Hippocampal formation (tissue), 2 donors: ENCODE measurements around the gene ESD.
"Not testable (repeated sequence)": the region's sequence is repeated elsewhere in the genome, so short reads cannot be mapped to it uniquely, and the experiment has no call there.

Source experiments
- DNase-seq, 2 donors: peaks; one replicate each; lab custom pipeline; 2025; lab: John Stamatoyannopoulos, UW

The ESD gene, protein sequence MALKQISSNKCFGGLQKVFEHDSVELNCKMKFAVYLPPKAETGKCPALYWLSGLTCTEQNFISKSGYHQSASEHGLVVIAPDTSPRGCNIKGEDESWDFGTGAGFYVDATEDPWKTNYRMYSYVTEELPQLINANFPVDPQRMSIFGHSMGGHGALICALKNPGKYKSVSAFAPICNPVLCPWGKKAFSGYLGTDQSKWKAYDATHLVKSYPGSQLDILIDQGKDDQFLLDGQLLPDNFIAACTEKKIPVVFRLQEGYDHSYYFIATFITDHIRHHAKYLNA

DNA sequence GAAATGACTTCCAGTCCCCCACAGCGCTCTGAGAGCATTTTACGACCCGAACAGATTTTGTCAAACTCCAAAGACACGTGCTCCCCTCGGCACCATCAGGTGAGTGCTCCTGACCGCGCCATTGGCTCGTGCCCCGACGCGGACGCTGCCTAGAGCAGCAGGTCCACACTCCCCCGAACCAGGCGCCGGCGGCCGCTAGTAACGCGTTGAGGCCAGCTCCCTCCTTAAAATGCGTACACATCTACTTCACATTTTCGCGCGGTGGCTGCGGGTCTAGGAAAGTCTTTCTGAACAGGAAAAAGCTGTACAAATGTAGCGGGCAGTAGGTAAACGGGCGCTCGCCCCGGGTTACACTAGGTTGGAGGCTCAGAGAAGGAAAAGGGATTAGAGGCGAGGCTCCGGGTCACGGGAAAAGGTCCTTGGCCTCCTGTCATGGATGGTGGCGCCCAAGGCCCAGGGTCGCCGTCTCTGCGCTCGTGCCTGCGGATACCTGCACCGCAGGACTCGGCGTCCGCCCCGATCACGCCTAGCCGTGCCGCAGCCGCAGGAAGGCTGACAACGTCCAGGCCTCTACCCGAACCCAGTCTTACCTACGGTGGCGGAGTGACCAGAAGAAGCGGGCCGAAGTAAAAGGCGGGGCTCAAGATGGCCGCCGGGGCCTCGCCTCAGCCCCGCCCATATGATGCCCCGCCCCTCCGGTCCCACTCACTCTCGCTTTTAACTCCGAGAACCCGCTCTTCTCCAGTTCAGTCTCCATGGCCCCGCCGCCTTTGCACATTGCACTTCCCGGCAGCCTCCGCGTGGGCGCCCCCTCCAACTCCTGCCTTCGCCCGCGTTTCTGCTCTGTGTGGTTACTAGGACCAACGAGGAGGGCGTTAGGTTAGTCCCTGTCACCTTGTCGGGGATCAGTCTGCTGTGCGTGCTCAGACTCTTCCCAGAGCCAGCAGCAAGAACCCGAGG is at the start of gene ESD:
ESD (minus strand) TSS at position 647 of the 960 bp plus-strand sequence. CDS start 5,748 bp downstream, outside the sequence.
- DNase-seq, result peak; percentile 83 to 89

DNA sequence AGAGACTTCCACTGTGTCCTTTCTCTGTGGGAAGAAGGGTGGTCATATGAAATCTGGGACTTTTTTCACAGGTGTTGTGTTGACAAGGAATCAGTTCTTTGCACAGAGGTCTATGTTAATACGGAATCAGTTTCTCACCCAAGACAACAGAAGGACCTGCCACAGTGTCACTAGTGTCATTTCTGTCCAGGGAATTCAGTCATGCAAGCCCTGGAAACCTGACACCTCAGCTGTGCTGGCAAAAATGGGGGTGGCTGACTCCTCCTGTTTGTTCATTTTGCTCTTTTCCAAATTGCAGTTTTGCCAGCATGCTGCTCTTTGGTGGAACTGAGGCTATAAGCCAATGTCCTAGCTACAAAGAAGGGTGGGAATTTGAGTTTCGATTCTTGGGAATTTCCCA is 49.8 kb upstream of the ESD start:
- DNase-seq, result no peak

DNA sequence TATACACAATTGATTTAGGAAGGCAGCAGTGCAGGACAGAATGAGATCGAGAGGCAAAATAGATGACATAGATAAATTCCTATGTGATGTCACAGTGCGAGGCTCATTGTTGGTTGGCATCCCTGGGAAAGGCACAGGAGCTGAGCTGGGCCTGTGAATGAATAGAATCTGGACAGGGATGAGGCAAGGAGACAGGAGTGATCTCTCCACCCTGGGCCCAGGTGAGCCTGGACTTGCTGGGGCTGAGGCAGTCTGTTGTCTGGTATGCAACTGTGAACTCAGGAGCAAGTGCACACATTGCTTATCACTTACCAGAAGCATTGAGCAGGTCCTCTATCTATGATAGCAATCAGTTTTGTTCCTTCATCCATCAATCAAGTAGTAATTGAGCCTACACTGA is 48.2 kb upstream of the ESD start:
- DNase-seq, result no peak

DNA sequence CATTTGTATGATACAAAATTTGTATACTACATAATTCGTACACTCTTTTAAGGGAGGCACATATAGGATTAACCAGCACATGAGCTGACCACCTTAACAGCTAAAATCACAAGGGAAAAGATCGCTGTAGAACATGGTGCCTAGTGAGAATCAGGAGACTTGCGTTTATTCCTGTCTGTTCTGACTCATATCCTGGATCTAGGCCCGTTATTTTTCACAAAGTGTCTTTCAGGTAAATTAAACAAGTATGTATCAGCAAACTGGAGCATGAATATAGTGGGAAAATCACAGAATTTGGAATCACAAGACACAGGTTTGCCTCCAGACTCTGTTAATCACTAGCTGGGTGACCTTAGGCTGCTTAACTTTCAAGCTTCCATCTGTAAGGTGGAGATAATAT is 47.5 kb upstream of the ESD start:
- DNase-seq, result no peak

DNA sequence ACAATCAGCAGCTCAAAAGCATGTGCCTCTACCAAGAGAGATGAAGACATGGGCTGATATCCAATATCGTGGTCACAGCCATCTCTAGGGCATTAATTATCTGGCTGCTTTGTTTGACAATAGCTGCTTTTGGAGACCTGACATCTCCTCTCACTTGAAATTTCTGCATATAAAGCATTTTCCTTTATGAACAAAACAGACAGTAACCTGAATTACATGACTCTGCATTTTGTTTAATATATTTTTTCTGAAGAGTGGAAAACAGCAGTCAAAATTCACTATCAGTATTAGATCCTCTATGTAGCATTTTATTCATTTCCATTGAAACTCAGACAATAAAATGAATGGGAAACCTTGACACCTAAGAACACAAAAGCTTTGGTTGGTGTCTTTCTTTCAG is 42.4 kb upstream of the ESD start:
- DNase-seq, result no peak

DNA sequence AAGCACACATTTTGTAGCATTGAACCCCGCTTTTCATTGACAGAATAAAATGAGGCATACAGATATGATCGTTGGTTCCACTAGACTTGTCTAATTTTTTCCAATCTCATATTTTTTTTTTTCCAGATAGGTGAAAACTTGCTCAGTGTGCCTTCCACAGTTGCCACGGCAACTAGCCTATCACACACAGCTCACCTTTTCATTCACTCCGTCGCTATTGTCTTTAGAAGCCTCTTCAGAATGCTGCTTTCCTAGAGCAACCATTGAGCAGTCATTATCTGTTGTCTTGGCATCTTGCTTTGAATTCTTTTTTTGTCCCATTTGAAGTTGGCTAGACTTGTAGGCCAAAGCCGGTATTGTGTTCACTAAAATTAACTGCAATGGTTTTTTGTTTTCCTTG is 37.7 kb upstream of the ESD start:
- no peak for DNase-seq

DNA sequence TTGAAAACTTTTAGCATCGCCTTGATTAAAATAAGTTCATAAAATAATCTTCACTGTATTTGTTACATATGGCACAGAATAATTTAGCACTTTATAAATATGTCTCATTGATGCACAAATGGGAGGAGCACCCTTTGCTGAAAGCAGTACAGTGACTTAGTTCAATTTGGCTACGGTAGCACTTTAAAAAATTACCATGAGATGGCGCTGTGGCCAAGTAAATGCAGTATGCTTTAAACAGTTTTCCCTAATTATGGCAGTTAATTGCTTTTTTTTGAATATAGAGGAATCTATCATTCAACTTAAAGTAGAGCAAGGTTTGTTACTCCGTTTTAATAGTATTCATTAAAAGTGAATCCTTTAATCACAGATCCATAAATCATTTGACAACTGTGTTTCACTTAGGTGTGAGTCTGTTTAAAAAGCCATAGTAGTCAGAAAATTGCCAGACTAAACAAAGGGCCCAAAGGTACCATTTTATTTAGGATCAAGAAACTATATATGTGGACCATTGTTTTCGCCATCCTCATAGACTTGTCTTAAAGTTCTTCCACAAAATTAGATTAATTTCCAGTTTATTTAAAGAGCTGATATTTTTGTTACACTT is 34.7 kb upstream of the ESD start:
- DNase-seq, result peak in 1 of 2 donors; percentile 63

DNA sequence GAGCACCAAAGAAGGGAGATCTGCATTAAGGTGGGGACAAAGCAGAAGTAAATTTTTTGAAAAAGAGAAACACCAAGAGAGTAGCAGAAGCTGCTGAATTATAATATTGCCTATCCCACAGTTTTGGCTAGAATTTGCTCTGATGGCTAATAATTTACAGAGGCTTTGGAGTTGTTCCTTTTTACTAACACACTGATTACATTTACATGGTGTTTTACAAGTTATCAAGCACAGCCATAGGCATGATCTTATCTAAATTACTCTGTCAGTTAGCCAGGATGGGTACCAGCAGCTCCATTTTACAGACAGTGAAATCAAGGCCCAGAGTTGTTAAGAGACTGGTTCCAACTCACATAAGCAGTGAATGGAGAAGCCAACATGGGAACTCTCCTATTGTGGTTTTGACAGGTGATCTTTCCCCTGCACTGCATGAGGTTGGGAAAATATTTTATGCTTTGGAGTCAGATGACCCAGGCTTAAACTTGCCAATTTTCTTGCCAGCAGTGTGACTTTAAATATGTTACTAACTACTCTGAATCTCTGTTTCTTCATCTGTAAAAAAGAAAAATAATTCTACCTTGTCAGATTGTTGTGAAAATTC is 33.5 kb upstream of the ESD start:
- no peak for DNase-seq

DNA sequence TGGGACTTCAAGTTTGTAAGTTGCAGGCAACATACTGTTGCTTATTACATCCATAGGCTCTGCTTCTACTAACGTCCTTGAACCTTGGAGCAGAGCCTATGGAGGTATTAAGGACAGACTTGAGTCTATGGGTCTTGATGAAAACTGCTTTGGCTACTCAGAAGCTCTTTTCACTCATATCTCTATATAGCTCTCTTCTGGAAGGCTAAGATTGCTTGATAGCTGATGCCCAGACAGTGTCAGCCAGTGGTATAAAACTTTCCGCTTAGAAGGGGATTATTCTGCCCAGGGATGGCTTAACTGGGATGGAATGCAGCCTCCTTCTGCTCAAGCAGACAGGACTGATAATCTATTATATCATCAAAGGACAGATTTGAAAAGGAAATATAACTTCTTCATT is 25.6 kb upstream of the ESD start:
- no peak for DNase-seq

DNA sequence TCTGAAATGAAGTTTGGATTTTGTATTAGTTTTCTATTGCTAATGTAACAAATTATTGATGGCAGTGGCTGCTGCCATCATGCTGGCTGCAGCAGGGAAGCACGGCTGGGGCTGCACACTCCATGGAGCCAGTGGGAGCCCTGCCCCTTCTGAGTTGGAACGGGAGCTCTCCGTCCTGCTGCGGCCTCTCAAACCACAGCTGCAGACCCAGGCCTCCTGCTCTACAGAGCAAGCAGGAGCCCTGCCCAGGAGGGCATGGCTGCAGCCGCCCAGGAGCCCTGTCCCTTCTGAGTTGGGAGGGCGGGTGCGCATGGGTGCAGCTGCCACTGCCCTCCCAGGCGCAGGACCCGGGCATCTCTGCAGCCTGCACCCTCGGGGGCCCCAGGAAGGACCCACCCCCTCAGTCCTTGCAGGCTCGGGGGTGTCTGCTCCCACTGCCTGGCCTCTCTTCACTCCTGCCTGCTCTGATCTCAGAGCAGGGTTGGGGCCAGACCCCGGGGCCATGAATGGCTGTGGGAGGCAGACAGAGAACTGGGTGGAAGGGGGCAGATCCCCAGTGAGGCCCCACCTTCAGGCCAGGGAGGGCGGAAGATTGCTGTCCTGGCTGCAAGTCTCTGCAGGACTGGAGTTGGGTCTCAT is 21.0 kb upstream of the ESD start:
- DNase-seq, result no peak

DNA sequence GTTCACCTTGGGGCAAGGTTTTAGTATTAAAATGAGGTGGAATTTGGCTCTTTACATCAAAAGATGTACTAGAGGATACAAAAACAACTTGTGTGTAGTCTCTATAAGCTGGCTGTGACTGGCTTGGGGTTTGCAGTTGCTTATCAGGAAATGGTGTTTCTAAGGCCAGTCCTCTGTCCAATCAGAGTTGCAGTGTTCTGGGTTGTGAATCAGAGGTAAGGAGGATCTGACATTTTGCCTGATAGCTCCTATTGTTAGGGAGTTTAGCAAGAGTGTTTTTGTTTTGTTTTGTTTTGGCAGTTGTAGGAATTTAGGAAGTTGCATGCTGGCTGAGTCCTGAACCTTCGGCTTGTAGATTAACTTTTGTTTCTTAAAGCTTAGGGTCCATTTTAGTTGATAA is 20.1 kb upstream of the ESD start:
- DNase-seq, result no peak

DNA sequence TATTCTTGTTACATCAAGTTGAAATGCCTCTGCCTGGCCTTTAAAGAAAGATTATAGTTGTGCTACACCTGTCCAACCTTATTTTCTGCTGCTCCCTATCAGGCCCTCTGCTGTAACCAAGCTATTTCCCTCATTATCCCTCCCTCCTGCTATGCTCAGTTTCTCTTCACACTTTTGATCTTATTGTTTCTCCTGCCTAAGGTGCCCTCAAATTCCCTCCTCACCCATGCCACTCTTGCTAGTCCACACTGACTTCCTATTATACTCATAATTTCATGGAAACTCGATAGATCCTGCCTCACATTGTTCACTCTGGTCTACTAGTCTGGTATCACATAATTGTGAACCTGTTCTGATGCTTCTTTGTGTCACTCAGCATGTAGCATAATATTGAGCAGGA is 19.4 kb upstream of the ESD start:
- DNase-seq, result no peak

DNA sequence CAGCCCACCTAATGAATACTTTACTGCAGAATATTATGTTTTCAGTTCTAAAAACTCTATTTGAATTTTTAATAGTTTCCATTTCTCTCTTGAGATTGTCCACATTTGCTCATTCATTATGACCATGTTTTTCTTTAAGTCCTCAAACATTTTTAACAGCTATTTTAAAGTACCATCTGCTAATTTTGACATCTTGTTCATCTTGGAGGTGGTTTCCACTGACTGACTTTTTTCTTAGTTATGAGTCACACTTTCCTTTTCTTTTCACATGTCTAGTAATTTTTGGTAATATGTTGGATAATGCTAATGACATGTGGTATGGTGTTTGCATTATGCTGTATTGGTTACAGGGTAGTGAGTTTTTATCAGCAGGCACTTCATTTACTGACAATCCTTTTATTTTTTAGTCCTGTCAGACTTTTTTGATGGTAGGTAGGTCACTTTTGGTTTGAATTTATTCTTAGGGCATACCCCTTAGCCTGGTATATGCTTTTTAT is 15.4 kb upstream of the ESD start:
- DNase-seq, result no peak

DNA sequence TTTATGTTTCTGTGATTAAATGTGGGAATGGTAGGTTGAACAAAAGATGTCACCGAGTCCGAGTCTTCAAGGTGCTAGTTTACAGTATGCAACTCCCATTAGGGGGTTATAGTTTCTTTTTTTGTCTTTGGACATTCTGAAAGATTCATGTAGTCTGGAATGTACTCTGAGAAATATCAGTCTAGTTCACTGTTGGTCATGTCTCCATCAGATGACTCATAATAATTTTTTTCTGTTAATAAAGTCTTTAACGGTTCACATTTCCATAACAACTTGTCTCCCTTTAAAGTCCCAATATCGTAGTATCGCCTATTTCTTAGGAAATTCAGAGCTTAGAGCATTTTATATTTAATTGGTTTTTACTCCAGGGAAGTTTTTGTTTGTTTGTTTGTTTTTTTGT is 13.5 kb upstream of the ESD start:
- DNase-seq, result no peak

DNA sequence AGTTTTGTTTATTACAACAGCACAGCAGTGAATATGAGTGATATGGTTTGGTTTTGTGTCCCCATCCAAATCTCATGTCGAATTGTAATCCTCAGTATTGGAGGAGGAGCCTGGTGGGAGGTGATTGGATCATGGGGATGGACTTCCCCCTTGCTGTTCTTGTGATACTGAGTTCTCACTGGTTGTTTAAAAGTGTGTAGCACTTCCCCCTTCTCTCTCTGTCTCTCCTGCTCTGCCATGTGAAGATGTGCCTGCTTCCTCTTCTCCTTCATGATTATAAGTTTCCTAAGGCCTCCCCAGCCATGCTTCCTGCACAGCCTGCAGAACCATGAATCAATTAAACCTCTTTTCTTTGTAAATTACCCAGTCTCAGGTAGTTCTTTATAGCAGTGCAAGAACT is 8.0 kb upstream of the ESD start:
- DNase-seq, result not testable (repeated sequence)

DNA sequence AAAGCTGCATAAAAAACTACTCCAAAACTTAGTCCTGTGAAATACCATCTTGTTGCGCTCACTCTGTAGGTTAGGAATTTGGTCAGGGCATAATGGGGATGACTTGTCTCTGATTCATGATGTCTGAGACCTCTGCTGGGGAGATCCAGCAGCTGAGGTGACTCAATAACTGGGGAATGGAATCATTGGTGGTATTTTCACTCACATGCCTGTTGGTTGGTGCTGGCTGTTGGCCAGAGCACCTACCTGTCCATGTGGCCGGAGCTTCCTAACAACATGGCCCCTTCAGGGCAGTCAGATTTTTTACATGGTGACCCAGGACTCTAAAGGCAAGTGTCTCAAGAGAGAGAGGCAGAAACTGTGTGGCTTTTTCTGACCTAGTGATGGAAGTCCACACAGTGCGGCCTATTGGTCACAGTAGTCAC is 7.4 kb upstream of the ESD start:
- DNase-seq, result no peak

DNA sequence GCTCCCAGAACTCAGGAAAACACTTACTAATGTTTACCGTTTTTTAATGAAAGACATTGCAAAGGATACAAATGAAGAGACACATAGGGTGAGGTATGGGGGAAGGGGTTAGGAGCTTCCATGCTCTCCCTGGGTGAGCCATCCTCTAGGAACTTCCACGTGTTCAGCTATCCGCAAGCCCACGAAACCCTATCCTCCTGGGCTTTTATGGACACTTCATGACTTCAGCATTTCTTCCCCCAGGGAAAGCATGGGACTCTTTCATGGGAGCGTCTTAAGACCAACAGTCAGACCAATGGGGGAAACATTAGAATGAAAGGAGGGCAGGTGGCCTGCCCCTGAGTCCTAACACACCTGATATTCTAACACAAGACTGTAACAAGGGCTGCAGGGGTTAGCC is 6.6 kb upstream of the ESD start:
- no peak for DNase-seq

DNA sequence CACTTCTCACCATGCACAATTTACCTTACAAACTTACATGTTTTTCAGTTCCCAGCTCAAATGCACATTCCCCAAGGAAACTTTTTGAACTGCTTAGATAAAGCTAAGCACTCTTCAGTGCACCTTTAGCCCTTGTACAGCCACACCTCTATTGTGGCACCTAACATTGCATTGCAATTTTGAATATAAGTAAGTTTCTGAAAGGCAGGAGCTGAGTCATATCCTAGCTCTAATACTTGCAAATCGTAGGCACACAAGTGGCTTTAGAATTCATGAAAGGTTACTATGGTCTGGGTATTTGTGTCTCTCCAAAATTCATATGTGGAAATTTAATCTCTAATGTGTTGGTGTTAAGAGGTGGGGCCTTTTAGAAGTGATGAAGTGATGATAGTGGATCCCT is 4.9 kb upstream of the ESD start:
- no peak for DNase-seq

DNA sequence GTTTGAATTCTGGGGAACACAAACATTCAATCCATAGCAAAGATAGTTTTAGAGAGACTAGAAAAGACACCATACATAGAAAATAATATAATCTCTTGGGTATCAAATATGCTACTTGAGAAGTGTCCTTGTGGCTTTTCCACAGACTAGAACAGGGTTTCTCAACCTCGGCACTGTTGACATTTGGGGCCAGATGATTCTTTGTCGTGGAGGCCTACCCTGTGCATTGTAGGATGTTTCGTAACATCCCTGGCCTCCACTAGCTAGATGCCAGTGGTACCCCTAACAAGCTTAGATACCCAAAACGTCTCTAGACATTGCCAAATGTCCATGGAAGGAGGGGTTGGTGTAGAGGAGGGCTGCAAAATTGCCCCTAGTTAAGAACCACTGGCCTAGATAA is 2.2 kb upstream of the ESD start:
- DNase-seq, result no peak

DNA sequence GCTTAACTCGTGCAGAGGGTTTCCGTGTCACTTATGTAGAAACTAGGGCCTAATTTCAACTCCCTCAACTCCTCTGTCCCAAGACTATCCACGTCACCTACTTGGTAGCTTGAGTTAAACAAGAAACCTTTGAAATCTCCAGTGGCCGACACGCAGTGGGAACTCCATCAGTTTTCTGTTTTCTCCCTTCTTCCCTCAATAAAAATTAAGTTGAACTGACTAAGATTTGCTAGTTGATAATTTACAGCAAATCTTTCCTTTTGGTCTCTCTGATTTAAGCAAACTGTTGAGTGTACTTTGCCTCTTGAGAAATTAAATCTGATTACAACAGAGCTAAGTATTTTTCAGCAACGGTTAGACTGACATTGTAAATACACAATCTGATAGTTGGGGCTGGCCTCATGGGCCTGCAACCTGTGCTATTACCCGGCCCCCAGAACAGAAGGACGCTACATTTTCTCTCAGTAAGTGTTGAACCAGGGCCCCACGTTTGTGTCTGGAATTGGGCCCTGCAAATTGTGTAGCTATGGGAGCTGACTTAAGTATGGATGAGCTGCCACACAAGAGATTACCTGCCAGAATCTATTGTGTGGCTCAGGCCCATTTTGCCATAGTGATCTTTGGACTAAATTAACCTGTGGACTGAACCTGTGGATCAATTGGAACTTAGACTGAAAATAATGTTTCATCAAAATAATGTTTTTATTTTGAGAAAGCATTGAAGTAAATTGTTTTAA is 708 bp upstream of the ESD start:
- no peak for DNase-seq

DNA sequence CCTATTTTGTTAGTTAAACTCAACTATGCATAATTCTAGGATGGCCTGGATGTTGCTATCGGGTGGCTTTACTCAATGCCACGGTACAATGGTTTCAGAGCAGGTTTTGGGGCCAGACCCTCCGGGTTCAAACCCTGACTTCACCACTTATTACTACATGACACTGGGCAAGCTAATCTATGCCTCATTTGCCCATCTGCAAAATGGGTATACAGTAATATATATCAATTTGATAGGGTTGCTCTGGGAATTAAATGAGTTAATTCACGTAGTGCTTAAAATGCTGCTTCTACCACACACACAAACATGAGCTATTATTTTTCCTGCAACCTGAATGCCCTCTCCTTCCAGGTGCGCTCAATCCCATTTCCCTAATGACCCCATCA is 839 bp downstream of the ESD start:
- no peak for DNase-seq
